Neuron (in vitro differentiated cells): ENCODE data around the gene PCDH17.

Experiments
- H2AFZ ChIP-seq: one replicate; pipeline ENCODE4 v1.6.1; 2013; ENCODE audit warnings: low read depth, mild to moderate bottlenecking, inconsistent platforms, low read length, moderate library complexity
- H3K27me3 ChIP-seq: one replicate; pipeline ENCODE4 v1.6.1; 2013; ENCODE audit warnings: low read length; ENCODE audit not compliant: insufficient read depth
- H3K36me3 ChIP-seq: one replicate; pipeline ENCODE4 v1.6.1; 2013; ENCODE audit warnings: low read length; ENCODE audit not compliant: insufficient read depth
- H3K4me1 ChIP-seq: one replicate; pipeline ENCODE4 v1.6.1; 2013; ENCODE audit warnings: low read length; ENCODE audit not compliant: insufficient read depth
- H3K4me3 ChIP-seq: 2 replicates; pipeline ENCODE4 v1.5.1; 2013; ENCODE audit warnings: mild to moderate bottlenecking, low read length, moderate library complexity
- H3K9me3 ChIP-seq: one replicate; pipeline ENCODE4 v1.6.1; 2013; ENCODE audit warnings: low read length

The PCDH17 gene

DNA sequence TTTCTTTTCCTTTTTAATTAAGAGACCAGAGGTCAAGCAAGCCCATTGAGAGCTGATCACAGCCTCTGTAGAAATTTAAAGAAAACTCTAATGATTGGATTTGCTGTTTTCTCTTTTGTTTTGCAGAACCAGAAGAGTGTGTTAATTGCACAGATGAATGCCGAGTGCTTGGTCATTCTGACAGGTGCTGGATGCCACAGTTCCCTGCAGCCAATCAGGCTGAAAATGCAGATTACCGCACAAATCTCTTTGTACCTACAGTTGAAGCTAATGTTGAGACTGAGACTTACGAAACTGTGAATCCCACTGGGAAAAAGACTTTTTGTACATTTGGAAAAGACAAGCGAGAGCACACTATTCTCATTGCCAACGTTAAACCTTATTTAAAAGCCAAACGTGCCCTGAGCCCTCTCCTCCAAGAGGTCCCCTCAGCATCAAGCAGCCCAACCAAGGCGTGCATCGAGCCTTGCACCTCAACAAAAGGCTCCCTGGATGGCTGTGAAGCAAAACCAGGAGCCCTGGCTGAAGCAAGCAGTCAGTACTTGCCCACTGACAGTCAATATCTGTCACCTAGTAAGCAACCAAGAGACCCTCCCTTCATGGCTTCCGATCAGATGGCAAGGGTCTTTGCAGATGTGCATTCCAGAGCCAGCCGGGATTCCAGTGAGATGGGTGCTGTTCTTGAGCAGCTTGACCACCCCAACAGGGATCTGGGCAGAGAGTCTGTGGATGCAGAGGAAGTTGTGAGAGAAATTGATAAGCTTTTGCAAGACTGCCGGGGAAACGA is 93.1 kb downstream of the PCDH17 start:
- H2AFZ ChIP-seq, result no peak overlapping the region
- H3K9me3 ChIP-seq, result no peaks in the 10 kb centered on the region
- H3K27me3 ChIP-seq, result no peaks in the 10 kb centered on the region
- no peaks in the 10 kb centered on the region for H3K4me1 ChIP-seq
- peaks cover 52% of the 10 kb centered on the region for H3K36me3 ChIP-seq
- H3K4me3 ChIP-seq, result no peak overlapping the region

DNA sequence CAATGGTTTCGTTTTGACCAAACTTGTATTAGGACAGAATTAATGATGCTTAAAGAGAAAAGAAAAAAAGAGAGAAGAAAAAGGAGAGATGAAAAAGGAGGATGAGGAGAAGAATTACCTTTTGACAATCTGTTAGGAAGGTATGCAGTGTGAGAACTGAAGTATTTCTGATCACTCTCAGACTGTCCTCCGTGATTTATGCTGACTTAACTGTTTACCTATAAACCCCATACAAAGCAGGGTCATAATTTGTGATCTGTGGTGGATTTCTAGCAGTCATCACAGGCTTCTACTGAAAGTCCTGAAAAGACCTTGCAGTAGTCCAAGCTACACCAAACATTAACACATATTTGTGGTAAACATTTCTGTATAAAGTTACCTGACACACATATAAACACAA is 93.9 kb downstream of the PCDH17 start:
- H3K4me3 ChIP-seq, result no peak overlapping the region
- no peaks in the 10 kb centered on the region for H3K4me1 ChIP-seq
- H3K27me3 ChIP-seq, result no peaks in the 10 kb centered on the region
- no peak overlapping the region for H2AFZ ChIP-seq
- peaks cover 55% of the 10 kb centered on the region for H3K36me3 ChIP-seq
- no peaks in the 10 kb centered on the region for H3K9me3 ChIP-seq

- H3K36me3 ChIP-seq, result peaks cover 52% of the 10 kb centered on the region
- H3K4me1 ChIP-seq, result no peaks in the 10 kb centered on the region
- no peaks in the 10 kb centered on the region for H3K27me3 ChIP-seq
- no peak overlapping the region for H3K4me3 ChIP-seq
- no peak overlapping the region for H2AFZ ChIP-seq
- no peaks in the 10 kb centered on the region for H3K9me3 ChIP-seq
Measured at GRCh38 chr13:57726981-57727380, 95.4 kb downstream of the PCDH17 start.

DNA sequence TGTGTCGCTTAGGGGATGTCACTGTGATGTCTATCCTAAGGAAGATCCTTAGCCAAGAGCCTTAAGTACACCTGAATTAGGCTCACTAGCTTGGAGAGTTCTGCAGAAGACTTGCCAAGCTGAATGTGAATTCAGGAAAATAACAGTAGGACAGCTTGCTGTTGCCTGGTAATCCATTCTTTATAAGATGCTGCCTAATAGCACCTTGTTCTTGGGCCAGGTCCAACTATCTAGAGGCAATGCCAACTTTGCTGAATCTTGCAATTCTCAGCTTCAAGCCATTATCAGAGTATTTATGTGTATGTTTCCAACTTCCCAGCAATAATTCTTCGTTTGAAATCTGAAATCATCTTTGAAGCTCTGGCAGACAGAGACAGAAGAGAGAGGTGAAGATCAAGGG is 102.8 kb downstream of the PCDH17 start:
- Histone ChIP-seq H2AFZ (no peak overlapping the region), H3K4me1 (peaks cover under 1% of the 10 kb centered on the region), H3K9me3 (no peaks in the 10 kb centered on the region), H3K36me3 (peaks cover 5% of the 10 kb centered on the region), H3K4me3 (no peak overlapping the region), H3K27me3 (no peaks in the 10 kb centered on the region)

- Histone ChIP-seq H3K4me1 (peaks cover 4% of the 10 kb centered on the region), H3K9me3 (no peaks in the 10 kb centered on the region), H3K36me3 (no peaks in the 10 kb centered on the region)
Measured at GRCh38 chr13:57739089-57739488, 107.5 kb downstream of the PCDH17 start.

DNA sequence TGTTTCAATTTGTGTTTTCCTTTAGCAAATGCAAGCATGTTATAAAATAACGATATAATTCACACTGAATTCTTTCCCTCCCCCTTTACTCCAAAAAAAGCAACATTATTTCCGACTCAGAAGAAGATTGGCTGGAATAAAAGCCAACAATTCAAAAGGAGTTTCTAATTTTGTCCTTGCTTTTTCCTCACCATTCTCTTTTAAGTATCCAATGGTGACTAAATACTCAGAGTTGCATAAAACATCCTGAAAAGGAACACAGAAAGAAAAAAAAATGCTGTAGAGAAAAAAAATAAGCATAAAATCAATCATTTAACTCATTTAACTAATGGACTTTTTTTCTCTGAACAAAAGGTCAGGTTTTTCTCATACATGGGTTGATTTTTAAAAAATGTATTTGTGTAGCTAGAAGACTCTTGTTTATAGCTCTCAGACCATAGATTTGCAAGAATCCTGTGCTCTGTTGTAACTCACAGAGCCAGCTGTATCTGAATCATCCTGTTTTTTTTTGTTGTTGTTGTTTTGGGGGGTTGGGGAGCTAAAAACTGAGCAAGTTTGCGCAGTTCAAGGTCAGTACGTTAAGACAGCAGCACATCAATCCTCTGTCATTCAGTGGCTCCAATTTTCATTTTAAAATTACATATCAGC is 108.1 kb downstream of the PCDH17 start:
- Histone ChIP-seq H3K4me1 (peaks cover 4% of the 10 kb centered on the region), H3K4me3 (no peak overlapping the region), H3K36me3 (no peaks in the 10 kb centered on the region), H2AFZ (no peak overlapping the region), H3K9me3 (no peaks in the 10 kb centered on the region), H3K27me3 (no peaks in the 10 kb centered on the region)

More at GRCh38 chr13:57739089-57739488, 107.5 kb downstream of the PCDH17 start:
- Histone ChIP-seq H3K4me3 (no peak overlapping the region), H3K27me3 (no peaks in the 10 kb centered on the region), H2AFZ (no peak overlapping the region)

- Histone ChIP-seq H3K4me1 (peaks cover 4% of the 10 kb centered on the region), H3K36me3 (no peaks in the 10 kb centered on the region), H3K4me3 (no peak overlapping the region), H3K27me3 (no peaks in the 10 kb centered on the region), H3K9me3 (no peaks in the 10 kb centered on the region), H2AFZ (no peak overlapping the region)
Measured at GRCh38 chr13:57740719-57741118, 109.2 kb downstream of the PCDH17 start.

GRCh38 chr13:57748096-57748495 is 116.6 kb downstream of the PCDH17 start:
- no peak overlapping the region for H3K4me3 ChIP-seq
- H3K4me1 ChIP-seq, result peaks cover 6% of the 10 kb centered on the region
- H3K9me3 ChIP-seq, result no peaks in the 10 kb centered on the region
- no peaks in the 10 kb centered on the region for H3K36me3 ChIP-seq
- no peaks in the 10 kb centered on the region for H3K27me3 ChIP-seq
- H2AFZ ChIP-seq, result no peak overlapping the region

GRCh38 chr13:57760951-57761350 is 129.4 kb downstream of the PCDH17 start:
- Histone ChIP-seq H3K36me3 (no peaks in the 10 kb centered on the region), H3K4me1 (no peaks in the 10 kb centered on the region), H2AFZ (no peak overlapping the region), H3K4me3 (no peak overlapping the region), H3K27me3 (no peaks in the 10 kb centered on the region), H3K9me3 (peaks cover 3% of the 10 kb centered on the region)

DNA sequence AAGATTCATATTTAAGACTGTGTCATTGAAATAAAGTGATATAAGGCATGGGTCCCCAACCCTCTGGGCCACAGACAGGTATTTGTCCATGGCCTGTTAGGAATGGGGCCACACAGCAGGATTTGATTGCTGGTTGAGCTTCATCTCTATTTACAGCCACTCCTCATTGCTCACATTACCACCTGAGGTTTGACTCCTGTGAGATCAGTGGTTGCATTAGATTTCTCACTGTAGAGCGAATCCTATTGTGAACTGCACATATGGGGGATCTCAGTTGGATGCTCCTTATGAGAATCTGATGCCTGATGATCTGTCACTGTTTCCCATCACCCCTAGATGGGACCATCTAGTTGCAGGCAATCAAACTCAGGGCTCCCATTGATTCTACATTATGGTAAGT is 132.1 kb downstream of the PCDH17 start:
- Histone ChIP-seq H3K27me3 (no peaks in the 10 kb centered on the region), H3K36me3 (no peaks in the 10 kb centered on the region), H3K9me3 (peaks cover 3% of the 10 kb centered on the region), H2AFZ (no peak overlapping the region), H3K4me3 (no peak overlapping the region), H3K4me1 (no peaks in the 10 kb centered on the region)
